ENCODE results near the gene FBXO48.
"Not testable (repeated sequence)": the region's sequence is repeated elsewhere in the genome, so short reads cannot be mapped to it uniquely, and the experiment has no call there.

Gene FBXO48

GRCh38 chr2:68469935-68470334 lies 2.8 kb upstream of the FBXO48 start:
- DNase-seq: no peak

GRCh38 chr2:68468801-68469200 lies 1.7 kb upstream of the FBXO48 start:
- DNase-seq: no peak

- no peak for DNase-seq
These were observed 367 bp downstream of the FBXO48 start for GRCh38 chr2:68466778-68467076.

GRCh38 chr2:68466361-68466777 lies 725 bp downstream of the FBXO48 start:
- peak; percentile 19 to 37 for DNase-seq

- no peak for DNase-seq
These were observed 1.8 kb downstream of the FBXO48 start for GRCh38 chr2:68465081-68465916.

GRCh38 chr2:68464651-68465050 lies 2.4 kb downstream of the FBXO48 start:
- DNase-seq: no peak

GRCh38 chr2:68463287-68463877 lies 3.7 kb downstream of the FBXO48 start:
- peak; percentile 78 to 83 for DNase-seq

GRCh38 chr2:68458981-68459380 lies 8.1 kb downstream of the FBXO48 start:
- no peak for DNase-seq

- DNase-seq: no peak
These were observed 10.9 kb downstream of the FBXO48 start for GRCh38 chr2:68456198-68456597.

- DNase-seq: no peak
These were observed 12.4 kb downstream of the FBXO48 start for GRCh38 chr2:68454719-68455118.

GRCh38 chr2:68453761-68454360 lies 13.2 kb downstream of the FBXO48 start:
- no peak for DNase-seq

GRCh38 chr2:68452158-68452900 lies 14.8 kb downstream of the FBXO48 start:
- DNase-seq: no peak

GRCh38 chr2:68448671-68449653 lies 18.1 kb downstream of the FBXO48 start:
- DNase-seq: no peak

GRCh38 chr2:68447118-68447517 lies 20.0 kb downstream of the FBXO48 start:
- no peak for DNase-seq

- DNase-seq: not testable (repeated sequence)
These were observed 20.7 kb downstream of the FBXO48 start for GRCh38 chr2:68446425-68446824.

- no peak for DNase-seq
These were observed 25.1 kb downstream of the FBXO48 start for GRCh38 chr2:68441994-68442322.

- DNase-seq: peak; percentile 96
These were observed 25.7 kb downstream of the FBXO48 start for GRCh38 chr2:68441179-68441993.

GRCh38 chr2:68438455-68439303 lies 28.4 kb downstream of the FBXO48 start:
- DNase-seq: peak; percentile 56 to 63

GRCh38 chr2:68436270-68436669 lies 30.8 kb downstream of the FBXO48 start:
- no peak for DNase-seq

GRCh38 chr2:68435615-68436014 lies 31.5 kb downstream of the FBXO48 start:
- DNase-seq: no peak

- peak; percentile 35 to 45 for DNase-seq
These were observed 32.1 kb downstream of the FBXO48 start for GRCh38 chr2:68434981-68435380.

All from Kasumi-1 (cell line).